ENCODE data around the gene PTPRD.

GRCh38 chr9:8734760-8735159 lies 1878.0 kb downstream of the PTPRD start:
- TF ChIP-seq POLR2A (IDR thresholded peaks at IDR 0.05; ENCODE audit: low read depth, low read length) (no peak), POLR2AphosphoS5 (IDR thresholded peaks at IDR 0.05; ENCODE audit: low read depth, low read length) (no peak)

Data from GM12892 (cell line).